HepG2 (cell line): ENCODE data around the gene TPM2. TPM values are rescaled to one million over a fixed set of nuclear protein-coding genes. Genes with fewer than 3 reads are reported as not detected.

Source experiments
- CHCHD3 ChIP-seq: sonication (generic); formaldehyde crosslinking; IDR thresholded peaks from 2 replicates; pipeline ENCODE4 v1.8.0; 2022; ENCODE audit warnings: mild to moderate bottlenecking, missing genetic modification reagents, moderate library complexity
- ERF ChIP-seq: IDR thresholded peaks from 2 replicates; pipeline ENCODE4 v1.6.1; 2018; ENCODE audit warnings: missing biosample characterization, missing genetic modification reagents
- FOXA1 ChIP-seq, 2 experiments: fragments of 450-650 bp in 1 of 2; sonication (generic) in 1 of 2; formaldehyde crosslinking in 1 of 2; IDR thresholded peaks; 2 replicates each; pipeline versions ENCODE4 v1.4.0 to v1.6.1; 2016 to 2020; ENCODE audit warnings: missing genetic modification reagents in 1 of 2
- HMG20B ChIP-seq: conservative IDR thresholded peaks from 2 replicates; pipeline ENCODE4 v1.6.1; 2016; ENCODE audit warnings: missing genetic modification reagents, missing compliant biosample characterization
- HNF1B ChIP-seq: sonication (generic); formaldehyde crosslinking; IDR thresholded peaks from 2 replicates; pipeline ENCODE4 v1.5.1; 2020; ENCODE audit warnings: mild to moderate bottlenecking, moderate library complexity, missing genetic modification reagents
- HOXA3 ChIP-seq: sonication (generic); formaldehyde crosslinking; IDR thresholded peaks from 2 replicates; pipeline ENCODE4 v1.5.0; 2020; ENCODE audit warnings: missing genetic modification reagents
- IKZF1 ChIP-seq: fragments of 450-650 bp; IDR thresholded peaks from 2 replicates; pipeline ENCODE4 v1.7.1; 2016
- MAX ChIP-seq: IDR thresholded peaks from 2 replicates; pipeline ENCODE4 v1.6.1; 2012; ENCODE audit warnings: inconsistent platforms
- NCOR1 ChIP-seq: fragments of 200-600 bp; sonication (generic); IDR thresholded peaks from 2 replicates; pipeline ENCODE4 v1.7.0; 2017; ENCODE audit warnings: antibody characterized with exemption, low read length, borderline replicate concordance
- NPAS2 ChIP-seq: sonication (generic); formaldehyde crosslinking; IDR thresholded peaks from 2 replicates; pipeline ENCODE4 v1.8.0; 2022; ENCODE audit warnings: mild to moderate bottlenecking, missing genetic modification reagents, borderline replicate concordance
- PBX3 ChIP-seq: sonication (generic); formaldehyde crosslinking; IDR thresholded peaks from 2 replicates; pipeline ENCODE4 v1.8.1; 2023; ENCODE audit warnings: missing genetic modification reagents, inconsistent platforms, borderline replicate concordance
- PHF8 ChIP-seq: sonication (generic); formaldehyde crosslinking; IDR thresholded peaks from 2 replicates; pipeline ENCODE4 v1.5.0; 2020; ENCODE audit warnings: missing genetic modification reagents
- SNAPC2 ChIP-seq: sonication (generic); formaldehyde crosslinking; IDR thresholded peaks from 2 replicates; pipeline ENCODE4 v1.8.1; 2022; ENCODE audit warnings: mild to moderate bottlenecking, missing genetic modification reagents
- ZFY ChIP-seq: sonication (generic); formaldehyde crosslinking; IDR thresholded peaks from 2 replicates; pipeline ENCODE4 v1.4.0; 2020; ENCODE audit warnings: missing genetic modification reagents
- ZKSCAN1 ChIP-seq: fragments of 150-350 bp; IDR thresholded peaks from 2 replicates; pipeline ENCODE4 v1.6.1; 2014; ENCODE audit warnings: low read length
- ZKSCAN8 ChIP-seq: IDR thresholded peaks from 2 replicates; pipeline ENCODE4 v1.6.1; 2016; ENCODE audit warnings: borderline replicate concordance, missing genetic modification reagents, missing compliant biosample characterization
- ZMYM4 ChIP-seq: sonication (generic); formaldehyde crosslinking; IDR thresholded peaks from 2 replicates; pipeline ENCODE4 v1.8.1; 2023; ENCODE audit warnings: mild to moderate bottlenecking, missing genetic modification reagents
- ZNF121 ChIP-seq: sonication (generic); formaldehyde crosslinking; IDR thresholded peaks from 2 replicates; pipeline ENCODE4 v1.5.0; 2020; ENCODE audit warnings: mild to moderate bottlenecking, missing genetic modification reagents
- ZNF124 ChIP-seq: sonication (generic); formaldehyde crosslinking; IDR thresholded peaks from 2 replicates; pipeline ENCODE4 v1.4.0; 2020; ENCODE audit warnings: missing genetic modification reagents
- ZNF317 ChIP-seq: sonication (generic); formaldehyde crosslinking; IDR thresholded peaks from 2 replicates; pipeline ENCODE4 v1.5.0; 2020; ENCODE audit warnings: mild to moderate bottlenecking, missing genetic modification reagents
- ZNF33A ChIP-seq: sonication (generic); formaldehyde crosslinking; IDR thresholded peaks from 2 replicates; pipeline ENCODE4 v1.5.1; 2020; ENCODE audit warnings: missing genetic modification reagents, mild to moderate bottlenecking, moderate library complexity, borderline replicate concordance
- ZNF343 ChIP-seq: sonication (generic); formaldehyde crosslinking; IDR thresholded peaks from 2 replicates; pipeline ENCODE4 v1.4.0; 2020; ENCODE audit warnings: mild to moderate bottlenecking, missing genetic modification reagents
- ZNF501 ChIP-seq: sonication (generic); formaldehyde crosslinking; IDR thresholded peaks from 2 replicates; pipeline ENCODE4 v1.5.1; 2020; ENCODE audit warnings: mild to moderate bottlenecking, moderate library complexity, missing genetic modification reagents
- ZNF557 ChIP-seq: sonication (generic); formaldehyde crosslinking; IDR thresholded peaks from 2 replicates; pipeline ENCODE4 v1.4.0; 2020; ENCODE audit warnings: missing genetic modification reagents
- ZNF563 ChIP-seq: sonication (generic); formaldehyde crosslinking; IDR thresholded peaks from 2 replicates; pipeline ENCODE4 v1.8.0; 2022; ENCODE audit warnings: mild to moderate bottlenecking, moderate library complexity, missing genetic modification reagents
- ZNF614 ChIP-seq: IDR thresholded peaks from 2 replicates; pipeline ENCODE4 v1.6.1; 2018; ENCODE audit warnings: missing biosample characterization, missing genetic modification reagents, inconsistent platforms, borderline replicate concordance
- ZNF747 ChIP-seq: sonication (generic); formaldehyde crosslinking; IDR thresholded peaks from 2 replicates; pipeline ENCODE4 v1.8.1; 2023; ENCODE audit warnings: missing genetic modification reagents, mild to moderate bottlenecking, borderline replicate concordance
- ZNF768 ChIP-seq: sonication (generic); formaldehyde crosslinking; IDR thresholded peaks from 2 replicates; pipeline ENCODE4 v1.4.0; 2020; ENCODE audit warnings: missing genetic modification reagents
- ZSCAN21 ChIP-seq: sonication (generic); formaldehyde crosslinking; IDR thresholded peaks from 2 replicates; pipeline ENCODE4 v1.8.0; 2022; ENCODE audit warnings: mild to moderate bottlenecking, missing genetic modification reagents, moderate library complexity, borderline replicate concordance
- polyA plus RNA-seq, 8 experiments: library from polyadenylated mRNA; depleted of rRNA in 3 of 8; stranded (reverse) in 7 of 8; unstranded in 1 of 8; fragments of >200 nt; fragmentation: Illumina TruSeq in 4 of 8; extraction: Trizol in 4 of 8; gene quantifications; 2 replicates each; pipeline versions ENCODE4 v1.2.1 to v1.2.3, GENCODE V29; 2011 to 2016; ENCODE audit warnings: low read depth in 4 of 8, missing spikeins in 1 of 8, mixed read lengths in 1 of 8; ENCODE audit not compliant: insufficient read depth in 1 of 8
- total RNA-seq, 5 experiments: library from RNA; depleted of rRNA; stranded (reverse); fragments of >200 nt; fragmentation: Illumina TruSeq; extraction: Trizol; gene quantifications; 2 replicates each; pipeline ENCODE4 v1.2.3, GENCODE V29; 2016; ENCODE audit warnings: low read depth in 1 of 5

TPM2 gene
- total and polyA plus RNA-seq, 2 of the 13 experiments (the other 11 are each of a cell fraction or from before 2014, with no cell fraction given) = 3.1 to 10.7 TPM

GRCh38 chr9:35669331-35670145 is 20.2 kb downstream of the TPM2 start (continued):
- peak; percentile 23; the same call in 1 of the 2 replicates for TF ChIP-seq HNF1B (CRISPR knock-in tag)
- TF ChIP-seq MAX = peak; percentile 46; the same call in 1 of the 2 replicates
- no peak for TF ChIP-seq ZKSCAN1
- peak; percentile 42 for TF ChIP-seq HOXA3 (CRISPR knock-in tag)
- TF ChIP-seq ZNF343 (CRISPR knock-in tag) = no peak
- no peak for TF ChIP-seq PBX3 (CRISPR knock-in tag)
- peak; percentile 46; the same call in 1 of the 2 replicates for TF ChIP-seq ZNF121
- TF ChIP-seq SNAPC2 (CRISPR knock-in tag) = 0 out of 2 replicates have a peak, but pooled peaks have one; percentile 47
- TF ChIP-seq PHF8 (CRISPR knock-in tag) = peak; percentile 23; the same call in 1 of the 2 replicates
- TF ChIP-seq NPAS2 = no peak
- TF ChIP-seq ZSCAN21 (CRISPR knock-in tag) = no peak
- no peak for TF ChIP-seq ZNF614
- no peak for TF ChIP-seq ZNF747 (CRISPR knock-in tag)
- peak; percentile 56; the same call in 1 of the 2 replicates for TF ChIP-seq ZNF768 (CRISPR knock-in tag)
- TF ChIP-seq CHCHD3 (CRISPR knock-in tag) = no peak
- peak; percentile 60 for TF ChIP-seq ZMYM4 (CRISPR knock-in tag)
- TF ChIP-seq ZNF33A (CRISPR knock-in tag) = no peak
- TF ChIP-seq ZKSCAN8 (CRISPR knock-in tag) = peak; percentile 88
- TF ChIP-seq ZNF501 (CRISPR knock-in tag) = 0 out of 2 replicates have a peak, but pooled peaks have one; percentile 53
- TF ChIP-seq IKZF1 = no peak
- TF ChIP-seq ZNF317 (CRISPR knock-in tag) = 0 out of 2 replicates have a peak, but pooled peaks have one; percentile 20
- TF ChIP-seq NCOR1 = peak; percentile 79; the same call in 1 of the 2 replicates
- no peak for TF ChIP-seq ZFY (CRISPR knock-in tag)
- TF ChIP-seq ZNF124 = peak; percentile 72; the same call in 1 of the 2 replicates
- TF ChIP-seq FOXA1 (IDR thresholded peaks at IDR 0.05) = no peak
- TF ChIP-seq FOXA1 (CRISPR knock-in tag; IDR thresholded peaks at IDR 0.05) = peak; percentile 49
- peak; percentile 86 for TF ChIP-seq HMG20B (CRISPR knock-in tag)
- no peak for TF ChIP-seq ZNF563 (CRISPR knock-in tag)
- TF ChIP-seq ZNF557 = no peak
- TF ChIP-seq ERF (CRISPR knock-in tag) = peak; percentile 43
